ENCODE measurements around the gene LRCH4. TPM values are rescaled to one million over a fixed set of nuclear protein-coding genes. Genes with fewer than 3 reads are reported as not detected.

LRCH4 gene
- total RNA-seq, 1 experiment from 2014 or later, result 17.0 TPM

DNA sequence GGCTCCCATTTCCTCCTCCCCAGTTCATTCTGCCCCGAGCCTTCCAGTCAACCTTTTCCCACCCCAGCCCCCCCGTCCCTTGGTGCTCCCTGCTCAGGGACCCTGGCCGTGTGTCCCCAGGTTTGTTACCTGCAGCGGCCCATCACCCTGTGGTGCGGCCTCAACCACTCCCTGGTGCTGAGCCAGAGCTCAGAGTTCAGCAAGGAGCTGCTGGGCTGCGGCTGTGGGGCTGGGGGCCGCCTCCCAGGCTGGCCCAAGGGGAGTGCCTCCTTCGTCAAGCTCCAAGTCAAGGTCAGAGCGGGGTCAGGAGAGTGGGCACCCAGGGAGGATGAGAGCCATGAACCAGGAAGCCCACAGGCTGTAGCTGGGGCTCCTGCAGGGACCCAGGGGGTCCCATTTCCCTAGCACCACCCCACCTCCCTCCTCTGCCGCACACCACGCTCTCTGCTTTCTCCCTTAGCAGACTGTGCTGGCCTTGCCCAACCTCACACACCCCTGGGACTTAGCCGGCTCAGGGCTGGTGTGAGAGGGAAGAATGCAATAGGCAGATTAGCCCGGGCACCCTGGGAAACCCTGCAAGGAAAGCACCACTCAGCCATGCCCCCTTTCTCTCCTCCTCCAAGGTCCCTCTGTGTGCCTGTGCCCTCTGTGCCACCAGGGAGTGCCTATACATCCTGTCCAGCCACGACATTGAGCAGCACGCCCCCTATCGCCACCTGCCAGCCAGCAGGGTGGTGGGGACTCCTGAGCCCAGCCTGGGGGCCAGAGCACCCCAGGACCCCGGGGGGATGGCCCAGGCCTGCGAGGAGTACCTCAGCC lies 14.2 kb upstream of the LRCH4 start:
- no peaks in the 10 kb centered on the region for H3K27me3 ChIP-seq (replicated peaks)
- no peak overlapping the region for H3K4me3 ChIP-seq
- no peak for DNase-seq (ENCODE audit: low read depth in 1 of 2, low spot score in 2 of 2)
- peaks cover 31% of the 10 kb centered on the region for H3K4me1 ChIP-seq (replicated peaks)
- peaks cover 5% of the 10 kb centered on the region for H3K36me3 ChIP-seq
- no peaks in the 10 kb centered on the region for H3K9me3 ChIP-seq (replicated peaks)
- no peak overlapping the region for H3K27ac ChIP-seq

DNA sequence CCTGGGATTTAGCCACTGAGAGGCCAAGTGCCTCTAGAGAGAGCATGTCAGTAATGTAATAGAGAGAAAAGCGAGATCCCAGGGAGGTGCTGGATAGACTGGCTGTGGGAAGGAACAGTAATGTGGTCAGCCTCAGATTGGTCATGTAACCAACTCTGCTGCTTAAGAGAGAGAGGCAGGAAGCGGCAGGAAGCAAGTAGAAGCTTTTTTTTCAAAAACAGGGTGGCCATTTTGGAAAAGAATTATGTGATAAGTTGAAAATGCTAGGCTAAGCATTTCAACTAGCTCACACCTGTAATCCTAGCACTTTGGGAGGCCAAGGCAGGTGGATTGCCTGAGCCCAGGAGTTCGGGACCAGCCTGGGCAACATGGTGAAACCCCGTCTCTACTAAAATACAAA lies 12.5 kb upstream of the LRCH4 start:
- no peak for DNase-seq (ENCODE audit: low read depth in 1 of 2, low spot score in 2 of 2)
- H3K9me3 ChIP-seq (replicated peaks), result no peaks in the 10 kb centered on the region
- H3K27ac ChIP-seq, result no peak overlapping the region
- no peak overlapping the region for H3K4me3 ChIP-seq
- H3K36me3 ChIP-seq, result no peaks in the 10 kb centered on the region
- H3K4me1 ChIP-seq (replicated peaks), result peaks cover 21% of the 10 kb centered on the region
- H3K27me3 ChIP-seq (replicated peaks), result no peaks in the 10 kb centered on the region

- DNase-seq (ENCODE audit: low read depth in 1 of 2, low spot score in 2 of 2), result no peak
- Histone ChIP-seq H3K4me1 (replicated peaks) (no peaks in the 10 kb centered on the region), H3K27ac (no peak overlapping the region), H3K9me3 (replicated peaks) (no peaks in the 10 kb centered on the region), H3K36me3 (no peaks in the 10 kb centered on the region), H3K4me3 (no peak overlapping the region), H3K27me3 (replicated peaks) (no peaks in the 10 kb centered on the region)
These were observed 9.3 kb upstream of the LRCH4 start for GRCh38 chr7:100595188-100595587.

DNA sequence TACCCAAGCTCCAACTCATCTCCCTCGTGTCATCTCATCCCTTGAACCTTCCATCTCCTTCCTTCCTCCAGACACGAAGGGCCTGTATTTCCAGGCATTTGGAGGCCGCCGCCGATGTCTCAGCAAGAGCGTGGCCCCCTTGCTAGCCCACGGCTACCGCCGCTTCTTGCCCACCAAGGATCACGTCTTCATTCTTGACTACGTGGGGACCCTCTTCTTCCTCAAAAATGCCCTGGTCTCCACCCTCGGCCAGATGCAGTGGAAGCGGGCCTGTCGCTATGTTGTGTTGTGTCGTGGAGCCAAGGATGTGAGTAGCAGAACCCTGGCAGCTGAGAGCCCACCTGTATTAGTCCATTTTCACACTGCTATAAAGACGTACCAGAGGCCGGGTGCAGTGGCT lies 5.7 kb upstream of the LRCH4 start:
- no peaks in the 10 kb centered on the region for H3K4me1 ChIP-seq (replicated peaks)
- no peaks in the 10 kb centered on the region for H3K27me3 ChIP-seq (replicated peaks)
- H3K9me3 ChIP-seq (replicated peaks), result no peaks in the 10 kb centered on the region
- no peak overlapping the region for H3K27ac ChIP-seq
- H3K36me3 ChIP-seq, result no peaks in the 10 kb centered on the region
- H3K4me3 ChIP-seq, result no peak overlapping the region
- DNase-seq (ENCODE audit: low read depth in 1 of 2, low spot score in 2 of 2), result no peak

DNA sequence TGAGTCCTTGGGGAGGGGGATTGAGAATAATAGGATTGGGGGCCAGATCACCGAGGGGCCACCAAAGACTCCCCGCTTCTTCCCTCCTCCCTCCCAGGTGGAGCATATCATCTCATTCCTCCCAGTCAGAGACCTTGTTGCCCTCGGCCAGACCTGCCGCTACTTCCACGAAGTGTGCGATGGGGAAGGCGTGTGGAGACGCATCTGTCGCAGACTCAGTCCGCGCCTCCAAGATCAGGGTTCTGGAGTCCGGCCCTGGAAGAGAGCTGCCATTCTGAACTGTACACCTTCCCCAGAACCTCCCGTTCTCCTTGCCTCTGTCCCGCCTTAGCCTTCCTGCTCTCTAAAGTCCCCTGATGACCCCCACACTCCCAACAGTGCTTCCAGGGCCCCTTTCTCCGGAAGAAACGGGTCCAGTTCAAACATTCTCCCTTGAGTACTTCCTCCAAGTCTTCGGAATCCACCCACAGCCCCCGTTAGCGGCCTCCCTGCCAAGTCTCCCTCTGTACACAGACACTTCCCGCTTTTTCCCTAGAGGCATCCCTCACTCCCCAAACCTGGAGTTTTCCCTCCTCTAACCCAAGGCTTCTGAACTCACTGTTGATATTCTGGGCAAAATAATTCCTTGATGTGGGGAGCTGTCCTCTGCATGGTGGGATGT lies 4.3 kb upstream of the LRCH4 start:
- DNase-seq (ENCODE audit: low read depth in 1 of 2, low spot score in 2 of 2), result no peak
- H3K27me3 ChIP-seq (replicated peaks), result no peaks in the 10 kb centered on the region
- H3K27ac ChIP-seq, result no peak overlapping the region
- H3K9me3 ChIP-seq (replicated peaks), result no peaks in the 10 kb centered on the region
- peaks cover 3% of the 10 kb centered on the region for H3K4me1 ChIP-seq (replicated peaks)
- H3K4me3 ChIP-seq, result no peak overlapping the region
- H3K36me3 ChIP-seq, result peaks cover 3% of the 10 kb centered on the region

DNA sequence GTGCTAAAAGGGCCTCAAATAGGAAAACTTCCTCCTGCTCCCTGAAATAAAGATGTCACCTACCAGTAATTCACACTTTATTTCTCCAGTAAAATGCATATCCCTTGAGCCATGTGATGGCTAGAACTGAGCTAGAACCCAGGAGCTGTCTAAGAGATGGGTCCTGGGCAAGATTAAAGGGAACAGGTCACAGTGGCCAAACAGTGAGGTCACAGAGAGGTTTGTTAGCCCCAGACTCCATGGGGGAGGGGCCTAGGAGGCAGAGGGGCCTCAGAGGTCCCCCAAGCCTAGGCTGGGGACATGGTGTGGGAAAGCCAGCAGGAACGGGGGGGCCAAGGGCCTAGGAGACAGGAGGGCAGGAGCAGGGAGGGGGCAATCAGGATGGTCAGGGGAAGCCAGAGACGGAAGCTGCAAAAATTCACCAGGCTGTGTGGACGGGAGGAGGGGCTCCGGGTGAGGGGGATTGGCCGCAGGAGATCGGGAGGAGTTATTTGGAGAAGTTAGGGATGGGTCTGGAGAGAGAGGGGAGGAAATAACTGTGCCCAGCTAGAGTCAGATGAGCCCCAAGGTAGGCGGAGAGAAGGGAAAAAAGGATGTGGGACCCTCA lies 3.5 kb upstream of the LRCH4 start:
- no peak for DNase-seq (ENCODE audit: low read depth in 1 of 2, low spot score in 2 of 2)
- no peak overlapping the region for H3K27ac ChIP-seq

DNA sequence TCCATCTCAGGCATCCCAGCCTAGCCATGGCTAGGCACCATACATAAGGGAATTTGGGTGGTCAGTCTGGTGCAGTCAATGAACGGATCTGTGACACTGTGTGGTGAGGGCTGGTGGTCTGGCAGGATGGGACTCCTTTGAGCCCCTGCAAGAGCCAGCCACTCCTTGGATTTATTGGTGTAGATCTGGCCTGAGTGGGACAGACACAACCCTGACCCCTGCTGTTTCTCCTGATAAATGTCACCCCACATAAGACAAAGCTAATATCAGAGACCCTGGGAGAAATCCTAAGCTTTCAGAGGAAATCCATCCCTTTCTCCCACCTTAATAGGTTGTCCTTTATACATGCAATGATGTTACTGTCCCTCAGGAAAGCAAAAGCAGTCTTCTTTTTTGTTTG lies 2.5 kb upstream of the LRCH4 start:
- no peak overlapping the region for H3K27ac ChIP-seq
- no peak for DNase-seq (ENCODE audit: low read depth in 1 of 2, low spot score in 2 of 2)
- H3K9me3 ChIP-seq (replicated peaks), result no peaks in the 10 kb centered on the region
- H3K27me3 ChIP-seq (replicated peaks), result no peaks in the 10 kb centered on the region
- no peak overlapping the region for H3K4me3 ChIP-seq
- H3K36me3 ChIP-seq, result peaks cover 10% of the 10 kb centered on the region
- H3K4me1 ChIP-seq (replicated peaks), result peaks cover 10% of the 10 kb centered on the region

More for the DNA sequence above, 3.5 kb upstream of the LRCH4 start:
- Histone ChIP-seq H3K4me3 (no peak overlapping the region), H3K4me1 (replicated peaks) (peaks cover 10% of the 10 kb centered on the region), H3K9me3 (replicated peaks) (no peaks in the 10 kb centered on the region), H3K36me3 (peaks cover 3% of the 10 kb centered on the region), H3K27me3 (replicated peaks) (no peaks in the 10 kb centered on the region)

DNA sequence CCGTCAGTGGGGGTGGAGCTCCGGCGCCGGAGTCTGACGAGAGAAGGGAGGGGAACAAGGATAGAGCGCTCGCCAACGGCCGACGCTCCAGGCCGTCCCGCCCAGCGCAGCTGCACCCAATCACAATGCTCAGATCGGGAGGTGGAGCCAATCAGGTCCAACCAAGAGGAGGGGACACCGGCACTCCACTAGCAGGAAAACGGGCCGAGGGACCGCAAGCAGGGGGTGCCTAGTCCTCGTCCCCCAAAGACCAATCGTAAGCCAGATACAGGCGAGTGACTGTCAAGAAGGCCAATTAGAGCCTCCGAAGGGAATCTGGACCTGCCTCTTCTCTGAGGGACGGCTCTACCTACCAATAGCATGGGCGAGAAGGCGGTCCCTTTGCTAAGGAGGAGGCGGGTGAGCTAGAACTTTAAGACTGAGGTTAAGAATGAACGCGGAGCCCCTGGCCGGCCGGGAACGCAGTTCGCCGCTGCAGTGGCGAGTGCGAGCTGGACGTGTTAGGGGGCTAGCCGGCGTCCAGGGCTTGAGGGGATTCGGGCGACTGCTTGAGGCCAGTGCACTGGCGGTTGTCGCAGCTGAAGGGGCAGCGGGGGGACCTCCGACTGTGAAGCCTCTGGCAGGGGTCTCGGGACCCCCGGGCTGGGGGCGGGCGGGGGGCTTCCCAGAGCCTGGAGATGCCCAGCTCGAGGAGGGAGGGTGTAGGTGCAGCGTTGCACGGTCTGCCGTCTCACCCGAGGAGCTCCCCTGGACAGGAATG lies 517 bp upstream of the LRCH4 start, which contains the start of gene FBXO24:
Gene FBXO24 (plus strand): TSS at position 63 of the 760 bp plus-strand sequence. CDS start 298 bp downstream, at position 361.
- Histone ChIP-seq H3K27me3 (replicated peaks) (no peaks in the 10 kb centered on the region), H3K4me3 (peak within 1 kb of the TSS; percentile 83), H3K9me3 (replicated peaks) (no peaks in the 10 kb centered on the region), H3K4me1 (replicated peaks) (peaks cover 10% of the 10 kb centered on the region), H3K36me3 (peaks cover 26% of the 10 kb centered on the region), H3K27ac (peak within 1 kb of the TSS; percentile 74)
- peak; percentile 100 for DNase-seq (ENCODE audit: low read depth in 1 of 2, low spot score in 2 of 2)

DNA sequence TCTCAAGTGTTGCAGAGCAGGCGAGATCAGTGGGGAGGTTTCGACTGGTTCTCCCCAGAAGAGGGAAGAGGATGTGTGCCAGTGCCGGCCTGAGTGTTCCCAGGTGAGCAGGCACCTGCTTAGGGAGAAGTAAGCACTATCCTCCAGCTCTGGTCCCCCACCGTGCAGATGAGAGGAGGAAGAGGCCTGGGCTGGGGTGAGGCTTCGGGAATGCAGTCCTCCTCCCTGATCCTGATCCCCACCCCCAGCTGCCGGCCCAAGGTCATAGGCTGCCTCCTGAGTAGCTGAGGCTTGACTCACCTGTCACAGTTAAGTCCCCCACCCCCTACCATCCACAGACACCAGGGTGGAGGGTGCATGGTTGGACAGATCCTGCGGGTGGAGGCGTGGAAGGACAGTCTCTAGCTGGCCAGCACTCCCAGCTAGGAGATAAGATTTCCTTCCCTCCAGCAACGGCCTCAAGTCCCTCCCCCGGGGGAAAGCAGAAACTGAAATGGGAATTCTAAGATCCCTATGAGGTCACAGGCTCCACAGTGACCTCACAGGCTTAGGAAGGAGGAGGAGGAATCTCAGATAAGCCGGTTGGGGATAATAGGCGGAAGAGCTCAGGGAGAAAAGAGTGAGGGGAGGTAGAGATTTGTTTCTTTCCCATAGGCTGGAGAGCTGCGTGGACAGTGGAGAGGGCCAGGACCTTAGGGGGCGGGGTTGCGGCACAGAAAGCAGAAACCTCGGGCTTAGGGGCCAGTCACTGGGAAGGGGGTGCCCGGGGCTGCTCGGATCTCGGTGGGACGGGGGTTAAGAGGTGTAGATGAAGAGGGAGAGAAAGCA lies 1.0 kb downstream of the LRCH4 start:
- no peaks in the 10 kb centered on the region for H3K27me3 ChIP-seq (replicated peaks)
- peaks cover 42% of the 10 kb centered on the region for H3K36me3 ChIP-seq
- H3K27ac ChIP-seq, result no peak overlapping the region
- H3K4me3 ChIP-seq, result peak overlapping the region; percentile 83
- peaks cover 10% of the 10 kb centered on the region for H3K4me1 ChIP-seq (replicated peaks)
- H3K9me3 ChIP-seq (replicated peaks), result no peaks in the 10 kb centered on the region
- peak in 1 of 2 experiments; percentile 46 for DNase-seq (ENCODE audit: low read depth in 1 of 2, low spot score in 2 of 2)

- no peaks in the 10 kb centered on the region for H3K9me3 ChIP-seq (replicated peaks)
- H3K36me3 ChIP-seq, result peaks cover 49% of the 10 kb centered on the region
- no peak overlapping the region; the same call in 1 of the 2 replicates for H3K4me3 ChIP-seq
- peaks cover 10% of the 10 kb centered on the region for H3K4me1 ChIP-seq (replicated peaks)
- H3K27ac ChIP-seq, result no peak overlapping the region
- DNase-seq (ENCODE audit: low read depth in 1 of 2, low spot score in 2 of 2), result no peak
- H3K27me3 ChIP-seq (replicated peaks), result no peaks in the 10 kb centered on the region
These were observed 1.8 kb downstream of the LRCH4 start for GRCh38 chr7:100584054-100584682.

DNA sequence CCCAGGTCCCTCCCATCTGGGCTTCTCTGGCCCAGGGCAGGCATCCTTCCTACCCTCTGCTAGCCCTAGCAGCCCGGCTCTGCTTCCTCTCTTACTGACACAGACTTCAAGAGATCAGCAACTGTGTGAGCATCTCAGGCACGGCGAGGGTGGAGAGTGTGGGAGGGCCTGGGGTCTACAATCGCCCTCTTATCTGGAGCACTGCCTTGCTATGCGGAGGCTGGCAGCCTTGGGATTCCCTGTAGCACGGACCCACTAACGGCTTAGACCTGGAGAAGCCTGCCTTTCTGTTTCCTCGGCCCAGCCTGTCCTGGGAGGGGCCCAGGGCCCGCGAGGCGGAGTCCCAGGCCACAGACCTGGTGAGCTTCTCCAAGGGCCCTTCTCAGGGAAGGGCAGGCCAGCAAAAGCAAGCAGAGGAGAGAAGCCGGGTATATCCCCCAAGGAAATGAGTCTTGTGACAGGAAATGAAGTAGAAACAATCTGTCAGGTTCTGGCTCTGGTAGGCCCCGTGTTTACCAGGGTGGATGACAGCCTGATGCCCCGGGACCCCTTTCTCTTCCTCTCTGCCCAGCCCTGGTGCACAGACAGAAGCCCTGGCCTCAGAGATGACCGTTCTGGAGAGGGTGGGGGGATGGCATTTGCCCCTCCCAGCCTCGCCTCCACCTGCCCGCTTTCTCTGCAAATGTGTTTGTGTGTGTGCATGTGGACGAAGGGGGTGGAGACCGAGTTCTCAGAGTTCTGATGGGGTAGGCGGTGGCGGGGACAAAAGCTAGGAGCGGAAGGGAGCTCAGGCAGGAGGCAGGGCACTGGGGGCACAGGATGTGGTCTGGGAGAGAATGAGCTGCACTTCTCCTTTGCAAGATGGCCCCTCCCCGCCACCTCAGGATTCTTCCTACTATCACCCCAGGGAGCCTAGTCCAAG lies 2.5 kb downstream of the LRCH4 start:
- Histone ChIP-seq H3K4me3 (no peak overlapping the region), H3K9me3 (replicated peaks) (no peaks in the 10 kb centered on the region), H3K27ac (no peak overlapping the region), H3K36me3 (peaks cover 57% of the 10 kb centered on the region), H3K27me3 (replicated peaks) (no peaks in the 10 kb centered on the region), H3K4me1 (replicated peaks) (peaks cover 10% of the 10 kb centered on the region)
- no peak for DNase-seq (ENCODE audit: low read depth in 1 of 2, low spot score in 2 of 2)

DNA sequence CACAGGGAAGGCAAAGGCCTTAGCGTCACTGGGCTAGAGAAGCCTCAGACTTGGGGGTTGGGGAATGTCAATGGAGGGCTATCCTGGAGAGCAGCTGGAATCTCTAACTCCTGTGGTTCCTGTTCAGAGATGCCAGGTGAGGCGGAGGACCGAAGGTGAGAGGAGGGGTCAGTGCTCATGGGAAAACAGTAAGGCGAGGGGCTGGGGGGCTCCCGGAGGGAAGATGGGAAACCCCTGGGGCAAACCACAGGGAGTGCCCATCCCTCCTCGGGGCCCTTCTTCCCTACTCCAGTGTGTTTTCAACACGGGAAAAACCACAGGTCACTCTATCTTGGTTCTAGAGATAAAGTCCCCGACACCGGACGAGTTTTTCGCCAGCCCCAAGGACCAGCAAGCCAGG lies 3.3 kb downstream of the LRCH4 start:
- no peak for DNase-seq (ENCODE audit: low read depth in 1 of 2, low spot score in 2 of 2)
- Histone ChIP-seq H3K4me3 (no peak overlapping the region), H3K27me3 (replicated peaks) (no peaks in the 10 kb centered on the region), H3K36me3 (peaks cover 64% of the 10 kb centered on the region), H3K27ac (no peak overlapping the region), H3K9me3 (replicated peaks) (no peaks in the 10 kb centered on the region), H3K4me1 (replicated peaks) (peaks cover 10% of the 10 kb centered on the region)
